Gastrocnemius medialis (tissue), 4 donors: ENCODE data around the gene LRP1-AS.

Source experiments
- CTCF ChIP-seq, 5 experiments: fragments of 450-650 bp in 3 of 5; fragments of 200-600 bp in 2 of 5; sonication (generic) in 2 of 5; IDR thresholded peaks in 4 of 5; conservative IDR thresholded peaks in 1 of 5; 1 replicate in 4 of 5; 2 replicates in 1 of 5; pipeline ENCODE4 v1.5.1; 2016 to 2019; ENCODE audit warnings: antibody characterized with exemption in 5 of 5, mild to moderate bottlenecking in 3 of 5, moderate library complexity in 3 of 5
- POLR2A ChIP-seq, 2 donors: fragments of 450-650 bp; IDR thresholded peaks; one replicate each; pipeline ENCODE4 v1.6.1; 2017; ENCODE audit warnings: antibody characterized with exemption in 2 of 2, mild to moderate bottlenecking in 2 of 2, moderate library complexity in 2 of 2

- TF ChIP-seq CTCF (IDR thresholded peaks at IDR 0.05 in 4 of 5, conservative IDR thresholded peaks at IDR 0.05 in 1 of 5) (no peak), POLR2A (IDR thresholded peaks at IDR 0.05) (no peak)
Measured at GRCh38 chr12:57096748-57097553, 50.5 kb downstream of the LRP1-AS start.
